Keratinocyte (primary cell): Measurements from ENCODE around the gene KDM4F. TPM values are rescaled to one million over a fixed set of nuclear protein-coding genes. Genes with fewer than 3 reads are reported as not detected.
A peak's percentile ranks its signal among the peaks of the same experiment; 100 is the strongest.

Experiments
- DNase-seq: peaks from one replicate; pipeline ENCODE4 v3.0.0-alpha.2; 2011; ENCODE audit warnings: low read depth, missing footprints, low spot score
- FAIRE-seq: peaks from 2 replicates; lab custom pipeline; 2011; peaks lifted over from hg19 to GRCh38; lab: Jason Lieb, UNC
- H2AFZ ChIP-seq: 2 replicates; pipeline ENCODE4 v1.6.0; 2012; ENCODE audit warnings: low read length, control low read depth, inconsistent platforms; ENCODE audit not compliant: control insufficient read depth
- H3K27ac ChIP-seq: 2 replicates; pipeline ENCODE4 v1.5.1; 2011; ENCODE audit warnings: low read length; ENCODE audit not compliant: control insufficient read depth, insufficient read depth
- H3K27me3 ChIP-seq: 3 replicates; pipeline ENCODE4 v1.6.0; 2011; ENCODE audit warnings: low read length; ENCODE audit not compliant: control insufficient read depth, insufficient read depth; ENCODE audit errors: extremely low read depth
- H3K36me3 ChIP-seq, 2 experiments: 2 replicates in 1 of 2; 3 replicates in 1 of 2; pipeline ENCODE4 v1.5.1; 2011; ENCODE audit warnings: low read length in 2 of 2, mild to moderate bottlenecking in 1 of 2; ENCODE audit not compliant: control insufficient read depth in 2 of 2, insufficient read depth in 2 of 2; ENCODE audit errors: extremely low read depth in 1 of 2
- H3K4me1 ChIP-seq: 3 replicates; pipeline ENCODE4 v1.5.1; 2011; ENCODE audit warnings: low read length; ENCODE audit not compliant: control insufficient read depth, insufficient read depth; ENCODE audit errors: extremely low read depth
- H3K4me2 ChIP-seq: 3 replicates; pipeline ENCODE4 v1.6.0; 2011; ENCODE audit warnings: low read depth, low read length; ENCODE audit not compliant: control insufficient read depth, insufficient read depth; ENCODE audit errors: extremely low read depth
- H3K4me3 ChIP-seq, 3 experiments: fragments of 200-600 bp in 1 of 3; sonication (generic) in 1 of 3; 2 replicates in 2 of 3; 3 replicates in 1 of 3; pipeline ENCODE4 v1.5.1; 2011 to 2016; ENCODE audit warnings: low read length in 3 of 3, mild to moderate bottlenecking in 3 of 3, control low read depth in 2 of 3, inconsistent platforms in 1 of 3, low read depth in 1 of 3, mixed read lengths in 1 of 3, mixed run types in 1 of 3, moderate library complexity in 1 of 3; ENCODE audit not compliant: control insufficient read depth in 2 of 3, insufficient read depth in 2 of 3; ENCODE audit errors: extremely low read depth in 1 of 3
- H3K79me2 ChIP-seq: 2 replicates; pipeline ENCODE4 v1.6.0; 2012; ENCODE audit warnings: low read length; ENCODE audit not compliant: control insufficient read depth, insufficient read depth
- H3K9ac ChIP-seq: 3 replicates; pipeline ENCODE4 v1.6.0; 2011; ENCODE audit warnings: low read length; ENCODE audit not compliant: control insufficient read depth, insufficient read depth; ENCODE audit errors: extremely low read depth
- H3K9me1 ChIP-seq: 3 replicates; pipeline ENCODE4 v1.6.0; 2011; ENCODE audit warnings: low read length; ENCODE audit not compliant: control insufficient read depth, insufficient read depth; ENCODE audit errors: extremely low read depth
- H3K9me3 ChIP-seq: 2 replicates; pipeline ENCODE4 v1.5.1; 2012; ENCODE audit warnings: low read depth, low read length; ENCODE audit not compliant: control insufficient read depth
- H4K20me1 ChIP-seq: 3 replicates; pipeline ENCODE4 v1.6.0; 2011; ENCODE audit warnings: low read length; ENCODE audit not compliant: control insufficient read depth, insufficient read depth; ENCODE audit errors: extremely low read depth
- CTCF ChIP-seq, 3 experiments: IDR thresholded peaks in 1 of 3; conservative IDR thresholded peaks in 1 of 3; optimal IDR thresholded peaks in 1 of 3; 2 replicates in 2 of 3; 3 replicates in 1 of 3; pipeline versions ENCODE3 to v1.5.1; 2011; ENCODE audit warnings: low read length in 3 of 3, mild to moderate bottlenecking in 3 of 3, moderate library complexity in 2 of 3, control low read depth in 1 of 3, inconsistent platforms in 1 of 3; ENCODE audit not compliant: insufficient read depth in 2 of 3; ENCODE audit errors: extremely low read depth in 1 of 3
- EZH2 ChIP-seq: IDR thresholded peaks from one replicate; pipeline ENCODE4 v1.6.1; 2012; ENCODE audit warnings: inconsistent platforms, mild to moderate bottlenecking, low read length, moderate library complexity
- dilution Hi-C: fragments of 300-500 bp; cut with MboI; formaldehyde crosslinking; loops from one replicate; pipeline ENCODE4 v1.7.0; 2020; ENCODE audit warnings: low sequenced_read_pairs; ENCODE audit not compliant: extremely low pct_ligation_motif_present
- polyA plus RNA-seq, 5 experiments: library from polyadenylated mRNA; depleted of rRNA in 3 of 5; stranded (reverse) in 3 of 5; stranded (forward) in 1 of 5; unstranded in 1 of 5; fragments of >200 nt; gene quantifications; 1 replicate in 1 of 5; 2 replicates in 3 of 5; 3 replicates in 1 of 5; pipeline versions ENCODE4 v1.2.1 to v1.2.3, GENCODE V29; 2011 to 2012; ENCODE audit warnings: missing spikeins in 2 of 5, low read depth in 1 of 5, low replicate concordance in 1 of 5

KDM4F gene
- polyA plus RNA-seq, 1 donor (not counting 4 experiments of a cell fraction or from before 2014, with no cell fraction given): not detected

GRCh38 chr11:95065336-95065735 is 16.1 kb downstream of the KDM4F start:
- DNase-seq (no peak), FAIRE-seq (peak; percentile 81)
- H3K9me3 ChIP-seq: no peaks in the 10 kb centered on the region
- H3K9ac ChIP-seq: no peak overlapping the region
- H3K36me3 ChIP-seq: no peaks in the 10 kb centered on the region
- no peaks in the 10 kb centered on the region for H3K9me1 ChIP-seq
- no peak for TF ChIP-seq CTCF (optimal IDR thresholded peaks at IDR 0.05 in 1 of 3, IDR thresholded peaks at IDR 0.05 in 1 of 3, conservative IDR thresholded peaks at IDR 0.05 in 1 of 3; ENCODE audit: extremely low read depth in 1 of 3, insufficient read depth in 2 of 3, low read length in 3 of 3)
- no peak for TF ChIP-seq EZH2
- H3K4me1 ChIP-seq: peaks cover 19% of the 10 kb centered on the region
- H2AFZ ChIP-seq: no peak overlapping the region
- H3K4me3 ChIP-seq: no peak overlapping the region
- H3K4me2 ChIP-seq: no peak overlapping the region
- peaks cover 26% of the 10 kb centered on the region for H3K79me2 ChIP-seq
- H3K27ac ChIP-seq: no peak overlapping the region
- no peaks in the 10 kb centered on the region for H4K20me1 ChIP-seq
- H3K27me3 ChIP-seq: no peaks in the 10 kb centered on the region
- dilution Hi-C loops: no loop called here

GRCh38 chr11:95066716-95067038 is 17.5 kb downstream of the KDM4F start, which contains the start of gene SRSF8:
Gene SRSF8, plus strand, starts transcription at chr11:95066919. Its CDS starts 308 bp downstream, at chr11:95067227.
- peaks cover 31% of the 10 kb centered on the region for H3K79me2 ChIP-seq
- H3K4me1 ChIP-seq: peaks cover 19% of the 10 kb centered on the region
- dilution Hi-C loops: no loop called here
- peak within 1 kb of the TSS; percentile 90 for H3K27ac ChIP-seq
- H4K20me1 ChIP-seq: no peaks in the 10 kb centered on the region
- peak within 1 kb of the TSS; percentile 69 to 100 (median 99) for H3K4me3 ChIP-seq
- TF ChIP-seq EZH2 (no peak), CTCF (optimal IDR thresholded peaks at IDR 0.05 in 1 of 3, IDR thresholded peaks at IDR 0.05 in 1 of 3, conservative IDR thresholded peaks at IDR 0.05 in 1 of 3; ENCODE audit: extremely low read depth in 1 of 3, insufficient read depth in 2 of 3, low read length in 3 of 3) (no peak)
- peak within 1 kb of the TSS; percentile 76 for H2AFZ ChIP-seq
- DNase-seq: no peak
- peak; percentile 59 for FAIRE-seq
- no peaks in the 10 kb centered on the region for H3K9me3 ChIP-seq
- no peaks in the 10 kb centered on the region for H3K36me3 ChIP-seq
- H3K27me3 ChIP-seq: no peaks in the 10 kb centered on the region
- H3K9ac ChIP-seq: peak within 1 kb of the TSS; percentile 93
- H3K9me1 ChIP-seq: no peaks in the 10 kb centered on the region
- H3K4me2 ChIP-seq: peak within 1 kb of the TSS; percentile 85
